Measurements from ENCODE around the gene PKDCC. TPM values are rescaled to one million over a fixed set of nuclear protein-coding genes. Genes with fewer than 3 reads are reported as not detected.

The PKDCC gene
- total and polyA plus RNA-seq, 2 of the 13 experiments (the other 11 are each of a cell fraction or from before 2014, with no cell fraction given) = 52.6 to 58.8 TPM

- TF ChIP-seq, protein P1, sequence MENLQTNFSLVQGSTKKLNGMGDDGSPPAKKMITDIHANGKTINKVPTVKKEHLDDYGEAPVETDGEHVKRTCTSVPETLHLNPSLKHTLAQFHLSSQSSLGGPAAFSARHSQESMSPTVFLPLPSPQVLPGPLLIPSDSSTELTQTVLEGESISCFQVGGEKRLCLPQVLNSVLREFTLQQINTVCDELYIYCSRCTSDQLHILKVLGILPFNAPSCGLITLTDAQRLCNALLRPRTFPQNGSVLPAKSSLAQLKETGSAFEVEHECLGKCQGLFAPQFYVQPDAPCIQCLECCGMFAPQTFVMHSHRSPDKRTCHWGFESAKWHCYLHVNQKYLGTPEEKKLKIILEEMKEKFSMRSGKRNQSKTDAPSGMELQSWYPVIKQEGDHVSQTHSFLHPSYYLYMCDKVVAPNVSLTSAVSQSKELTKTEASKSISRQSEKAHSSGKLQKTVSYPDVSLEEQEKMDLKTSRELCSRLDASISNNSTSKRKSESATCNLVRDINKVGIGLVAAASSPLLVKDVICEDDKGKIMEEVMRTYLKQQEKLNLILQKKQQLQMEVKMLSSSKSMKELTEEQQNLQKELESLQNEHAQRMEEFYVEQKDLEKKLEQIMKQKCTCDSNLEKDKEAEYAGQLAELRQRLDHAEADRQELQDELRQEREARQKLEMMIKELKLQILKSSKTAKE (CRISPR knock-in tag; IDR thresholded peaks at IDR 0.05; ENCODE audit: borderline replicate concordance) = peak; percentile 68; the same call in 1 of the 2 replicates
- peak; percentile 93 for TF ChIP-seq ZSCAN9 (CRISPR knock-in tag; IDR thresholded peaks at IDR 0.05; ENCODE audit: borderline replicate concordance)
- no peak for TF ChIP-seq RARG (CRISPR knock-in tag; IDR thresholded peaks at IDR 0.05; ENCODE audit: low read depth)
Observed at GRCh38 chr2:42105330-42106256, 57.8 kb downstream of the PKDCC start (continued).

- H3K9ac ChIP-seq (ENCODE audit: insufficient read depth, low read depth, low read length) = peak overlapping the region; percentile 58
- H3K4me1 ChIP-seq (ENCODE audit: insufficient read depth, low read length) = peaks cover 99% of the 10 kb centered on the region
- peak overlapping the region; percentile 63 for H3K4me2 ChIP-seq (ENCODE audit: low read depth, low read length)
- no peaks in the 10 kb centered on the region for H4K20me1 ChIP-seq (ENCODE audit: insufficient read depth, low read length)
- no peaks in the 10 kb centered on the region for H3K9me3 ChIP-seq (ENCODE audit: low read length)
- peak overlapping the region; percentile 76 for H3K27ac ChIP-seq (ENCODE audit: extremely low read length, insufficient read depth, low read length)
- DNase-seq (ENCODE audit: low spot score) = no peak
- BruUV-seq (replicated peaks) = no TSS peak
- peaks cover 23% of the 10 kb centered on the region for H3K79me2 ChIP-seq (ENCODE audit: insufficient read depth, low read length)
- no peak for FAIRE-seq
- H3K4me3 ChIP-seq (replicated peaks in 1 of 3; ENCODE audit: insufficient read depth in 1 of 3, low read depth in 2 of 3, low read length in 3 of 3) = peak overlapping the region in 1 of 3 experiments; percentile 28; a peak in 1 of 6 replicates
- in situ Hi-C loops (cut with HindIII; ENCODE audit: extremely low pct_ligation_motif_present, low pct_unique_long_range_greater_than_20kb) = no loop called here
- H3K27me3 ChIP-seq (ENCODE audit: control insufficient read depth in 1 of 2, insufficient read depth in 2 of 2, low read length in 2 of 2) = no peaks in the 10 kb centered on the region
- 55% methylated on average over 10 of the region's 10 CpGs for WGBS (ENCODE audit: low lambda C conversion rate)
- H2AFZ ChIP-seq (ENCODE audit: low read length) = no peak overlapping the region
- H3K36me3 ChIP-seq (replicated peaks in 1 of 2; ENCODE audit: control insufficient read depth in 1 of 2, insufficient read depth in 2 of 2, low read length in 2 of 2) = no peaks in the 10 kb centered on the region
- CTCF ChIA-PET (ENCODE audit: low intra/inter-chr PET ratio, low total read pairs) = no interaction called here
- peak; percentile 26 for ATAC-seq
- POLR2A ChIA-PET = interaction anchor here (0.9 to 4.1 kb wide), 16 partner anchors 10 to 110 kb away, joined by 3 to 110 read pairs (median 7); partner anchors contain the start of gene EML4
- intact Hi-C loops (cut with micrococcal nuclease; ENCODE audit: unreplicated experiment) = loop anchor here (1.0 kb wide), 1 partner anchor 11 kb away; no protein-coding TSS in a partner anchor
- TF ChIP-seq, protein P2, sequence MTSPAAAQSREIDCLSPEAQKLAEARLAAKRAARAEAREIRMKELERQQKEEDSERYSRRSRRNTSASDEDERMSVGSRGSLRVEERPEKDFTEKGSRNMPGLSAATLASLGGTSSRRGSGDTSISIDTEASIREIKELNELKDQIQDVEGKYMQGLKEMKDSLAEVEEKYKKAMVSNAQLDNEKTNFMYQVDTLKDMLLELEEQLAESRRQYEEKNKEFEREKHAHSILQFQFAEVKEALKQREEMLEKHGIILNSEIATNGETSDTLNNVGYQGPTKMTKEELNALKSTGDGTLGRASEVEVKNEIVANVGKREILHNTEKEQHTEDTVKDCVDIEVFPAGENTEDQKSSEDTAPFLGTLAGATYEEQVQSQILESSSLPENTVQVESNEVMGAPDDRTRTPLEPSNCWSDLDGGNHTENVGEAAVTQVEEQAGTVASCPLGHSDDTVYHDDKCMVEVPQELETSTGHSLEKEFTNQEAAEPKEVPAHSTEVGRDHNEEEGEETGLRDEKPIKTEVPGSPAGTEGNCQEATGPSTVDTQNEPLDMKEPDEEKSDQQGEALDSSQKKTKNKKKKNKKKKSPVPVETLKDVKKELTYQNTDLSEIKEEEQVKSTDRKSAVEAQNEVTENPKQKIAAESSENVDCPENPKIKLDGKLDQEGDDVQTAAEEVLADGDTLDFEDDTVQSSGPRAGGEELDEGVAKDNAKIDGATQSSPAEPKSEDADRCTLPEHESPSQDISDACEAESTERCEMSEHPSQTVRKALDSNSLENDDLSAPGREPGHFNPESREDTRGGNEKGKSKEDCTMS (CRISPR knock-in tag; conservative IDR thresholded peaks at IDR 0.05) = 0 out of 2 replicates have a peak, but pooled peaks have one; percentile 0
- TF ChIP-seq ERF (CRISPR knock-in tag; IDR thresholded peaks at IDR 0.05) (peak; percentile 6; the same call in 1 of the 2 replicates), ZBTB38 (CRISPR knock-in tag; IDR thresholded peaks at IDR 0.05) (0 out of 2 replicates have a peak, but pooled peaks have one; percentile 68), ZNF670 (CRISPR knock-in tag; IDR thresholded peaks at IDR 0.05; ENCODE audit: borderline replicate concordance) (0 out of 2 replicates have a peak, but pooled peaks have one; percentile 8), MTA1 (CRISPR knock-in tag; IDR thresholded peaks at IDR 0.05; ENCODE audit: borderline replicate concordance) (0 out of 2 replicates have a peak, but pooled peaks have one; percentile 0), KMT2A (CRISPR knock-in tag; IDR thresholded peaks at IDR 0.05) (no peak; the same call in 1 of the 2 replicates), WIZ (CRISPR knock-in tag; IDR thresholded peaks at IDR 0.05) (0 out of 2 replicates have a peak, but pooled peaks have one; percentile 45)
- TF ChIP-seq, protein P3, sequence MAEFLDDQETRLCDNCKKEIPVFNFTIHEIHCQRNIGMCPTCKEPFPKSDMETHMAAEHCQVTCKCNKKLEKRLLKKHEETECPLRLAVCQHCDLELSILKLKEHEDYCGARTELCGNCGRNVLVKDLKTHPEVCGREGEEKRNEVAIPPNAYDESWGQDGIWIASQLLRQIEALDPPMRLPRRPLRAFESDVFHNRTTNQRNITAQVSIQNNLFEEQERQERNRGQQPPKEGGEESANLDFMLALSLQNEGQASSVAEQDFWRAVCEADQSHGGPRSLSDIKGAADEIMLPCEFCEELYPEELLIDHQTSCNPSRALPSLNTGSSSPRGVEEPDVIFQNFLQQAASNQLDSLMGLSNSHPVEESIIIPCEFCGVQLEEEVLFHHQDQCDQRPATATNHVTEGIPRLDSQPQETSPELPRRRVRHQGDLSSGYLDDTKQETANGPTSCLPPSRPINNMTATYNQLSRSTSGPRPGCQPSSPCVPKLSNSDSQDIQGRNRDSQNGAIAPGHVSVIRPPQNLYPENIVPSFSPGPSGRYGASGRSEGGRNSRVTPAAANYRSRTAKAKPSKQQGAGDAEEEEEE (CRISPR knock-in tag; IDR thresholded peaks at IDR 0.05; ENCODE audit: borderline replicate concordance) = peak; percentile 6; the same call in 1 of the 2 replicates
- TF ChIP-seq, protein P4, sequence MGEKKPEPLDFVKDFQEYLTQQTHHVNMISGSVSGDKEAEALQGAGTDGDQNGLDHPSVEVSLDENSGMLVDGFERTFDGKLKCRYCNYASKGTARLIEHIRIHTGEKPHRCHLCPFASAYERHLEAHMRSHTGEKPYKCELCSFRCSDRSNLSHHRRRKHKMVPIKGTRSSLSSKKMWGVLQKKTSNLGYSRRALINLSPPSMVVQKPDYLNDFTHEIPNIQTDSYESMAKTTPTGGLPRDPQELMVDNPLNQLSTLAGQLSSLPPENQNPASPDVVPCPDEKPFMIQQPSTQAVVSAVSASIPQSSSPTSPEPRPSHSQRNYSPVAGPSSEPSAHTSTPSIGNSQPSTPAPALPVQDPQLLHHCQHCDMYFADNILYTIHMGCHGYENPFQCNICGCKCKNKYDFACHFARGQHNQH (CRISPR knock-in tag; IDR thresholded peaks at IDR 0.05) = 0 out of 2 replicates have a peak, but pooled peaks have one; percentile 12
Observed at GRCh38 chr2:42106257-42106816, 58.5 kb downstream of the PKDCC start.

All from HepG2 (cell line).